H1 (cell line): ENCODE results near the gene NOL9. TPM values are rescaled to one million over a fixed set of nuclear protein-coding genes. Genes with fewer than 3 reads are reported as not detected.

Experiments
- CTCF ChIA-PET: fragments of 300-600 bp; sonication (Branson Sonifier 250); formaldehyde crosslinking; loops from one replicate; lab custom pipeline; 2021; ENCODE audit not compliant: partially characterized antibody; lab: Charles Lee
- POLR2A ChIA-PET: fragments of 300-600 bp; sonication (Branson Sonifier 250); formaldehyde crosslinking; loops from one replicate; lab custom pipeline; 2021; ENCODE audit warnings: inconsistent platforms; ENCODE audit not compliant: partially characterized antibody; lab: Charles Lee
- DNase-seq, 2 experiments: peaks; one replicate each; pipeline versions ENCODE4 v3.0.0 to v3.0.0-alpha.2; 2010 to 2022; ENCODE audit warnings: low spot score in 2 of 2, low read depth in 1 of 2, mixed read lengths in 1 of 2
- FAIRE-seq: peaks from 2 replicates; lab custom pipeline; 2011; peaks lifted over from hg19 to GRCh38; lab: Jason Lieb, UNC
- H2AFZ ChIP-seq: 2 replicates; pipeline ENCODE4 v1.8.1; 2012; ENCODE audit warnings: low read length, inconsistent platforms
- H2AK5ac ChIP-seq: 2 replicates; pipeline ENCODE4 v1.6.1; 2013; ENCODE audit warnings: low read depth, low read length
- H2BK120ac ChIP-seq: replicated peaks from 2 replicates; pipeline ENCODE3; 2013; ENCODE audit warnings: low read depth, low read length, inconsistent platforms
- H2BK12ac ChIP-seq: 2 replicates; pipeline ENCODE4 v1.6.1; 2013; ENCODE audit warnings: low read depth, low read length
- H2BK15ac ChIP-seq: 2 replicates; pipeline ENCODE4 v1.6.1; 2013; ENCODE audit warnings: low read length
- H2BK20ac ChIP-seq: 2 replicates; pipeline ENCODE4 v1.6.1; 2013; ENCODE audit warnings: low read length
- H2BK5ac ChIP-seq: 2 replicates; pipeline ENCODE4 v1.6.1; 2013; ENCODE audit warnings: low read depth, low read length
- H3K14ac ChIP-seq: 2 replicates; pipeline ENCODE4 v1.6.1; 2013; ENCODE audit warnings: inconsistent platforms; ENCODE audit not compliant: insufficient read length
- H3K18ac ChIP-seq: 2 replicates; pipeline ENCODE4 v1.6.1; 2013; ENCODE audit warnings: low read length; ENCODE audit errors: extremely low read depth
- H3K23ac ChIP-seq: 2 replicates; pipeline ENCODE4 v1.6.1; 2013; ENCODE audit warnings: inconsistent platforms; ENCODE audit not compliant: insufficient read length
- H3K23me2 ChIP-seq: 2 replicates; pipeline ENCODE4 v1.6.1; 2013; ENCODE audit warnings: low read depth, low read length
- H3K27ac ChIP-seq: 2 replicates; pipeline ENCODE4 v1.6.1; 2011; ENCODE audit warnings: low read depth, low read length, inconsistent platforms
- H3K27me3 ChIP-seq, 4 experiments: replicated peaks in 1 of 4; 1 replicate in 1 of 4; 2 replicates in 3 of 4; pipeline versions ENCODE4 v1.6.1 to v1.8.1; 2011 to 2013; ENCODE audit warnings: low read length in 3 of 4, mild to moderate bottlenecking in 3 of 4, inconsistent platforms in 2 of 4, mixed read lengths in 2 of 4, moderate library complexity in 1 of 4; ENCODE audit not compliant: control insufficient read depth in 3 of 4, insufficient read depth in 3 of 4; ENCODE audit errors: extremely low read depth in 1 of 4
- H3K36me3 ChIP-seq, 4 experiments: 2 replicates each; pipeline versions ENCODE4 v1.6.1 to v1.8.1; 2011 to 2013; ENCODE audit warnings: mild to moderate bottlenecking in 4 of 4, low read length in 3 of 4, moderate library complexity in 2 of 4, control low read depth in 1 of 4, inconsistent platforms in 1 of 4; ENCODE audit not compliant: insufficient read depth in 4 of 4, control insufficient read depth in 2 of 4
- H3K4ac ChIP-seq: replicated peaks from 2 replicates; pipeline ENCODE3; 2013; ENCODE audit warnings: low read length, low read depth, mixed read lengths, inconsistent platforms; ENCODE audit not compliant: insufficient read length
- H3K4me1 ChIP-seq, 4 experiments: replicated peaks in 1 of 4; 1 replicate in 1 of 4; 2 replicates in 3 of 4; pipeline versions ENCODE4 v1.6.1 to v1.8.1; 2011 to 2013; ENCODE audit warnings: low read length in 3 of 4, inconsistent platforms in 2 of 4, mixed read lengths in 1 of 4; ENCODE audit not compliant: insufficient read depth in 4 of 4, control insufficient read depth in 3 of 4
- H3K4me2 ChIP-seq, 2 experiments: 2 replicates each; pipeline versions ENCODE4 v1.6.1 to v1.8.1; 2011 to 2013; ENCODE audit warnings: low read depth in 2 of 2, low read length in 2 of 2, control low read depth in 1 of 2, inconsistent platforms in 1 of 2, mild to moderate bottlenecking in 1 of 2; ENCODE audit not compliant: insufficient read depth in 1 of 2
- H3K4me3 ChIP-seq, 4 experiments: fragments of 200-600, 300-600 bp in 1 of 4; sonication (generic), shearing (Covaris generic), sonication (Bioruptor Twin) in 1 of 4; 2 replicates each; pipeline versions ENCODE4 v1.5.1 to v1.8.1; 2011 to 2016; ENCODE audit warnings: low read length in 4 of 4, low read depth in 3 of 4, control low read depth in 2 of 4, inconsistent platforms in 2 of 4, mild to moderate bottlenecking in 2 of 4, mixed read lengths in 1 of 4, moderate library complexity in 1 of 4; ENCODE audit not compliant: insufficient read depth in 2 of 4; ENCODE audit errors: extremely low read depth in 1 of 4
- H3K56ac ChIP-seq: replicated peaks from 2 replicates; pipeline ENCODE3; 2013; ENCODE audit warnings: low read depth, mild to moderate bottlenecking, mixed read lengths, low read length, inconsistent platforms; ENCODE audit not compliant: insufficient read length
- H3K79me1 ChIP-seq: 2 replicates; pipeline ENCODE4 v1.6.1; 2013; ENCODE audit warnings: low read depth, low read length, control low read depth
- H3K79me2 ChIP-seq, 2 experiments: 2 replicates each; pipeline versions ENCODE4 v1.6.1 to v1.8.1; 2012 to 2013; ENCODE audit warnings: low read length in 2 of 2, mild to moderate bottlenecking in 2 of 2, inconsistent platforms in 1 of 2; ENCODE audit not compliant: insufficient read depth in 2 of 2, control insufficient read depth in 1 of 2
- H3K9ac ChIP-seq, 4 experiments: replicated peaks in 1 of 4; 1 replicate in 1 of 4; 2 replicates in 3 of 4; pipeline versions ENCODE4 v1.6.1 to v1.8.1; 2011 to 2013; ENCODE audit warnings: low read depth in 3 of 4, low read length in 3 of 4, control low read depth in 2 of 4, mild to moderate bottlenecking in 2 of 4, moderate library complexity in 2 of 4, inconsistent platforms in 1 of 4; ENCODE audit errors: extremely low read depth in 1 of 4
- H3K9me3 ChIP-seq, 2 experiments: 2 replicates each; pipeline versions ENCODE4 v1.6.1 to v1.8.1; 2012 to 2013; ENCODE audit warnings: mild to moderate bottlenecking in 2 of 2, moderate library complexity in 2 of 2, control low read depth in 1 of 2, inconsistent platforms in 1 of 2, low read depth in 1 of 2, low read length in 1 of 2, mixed read lengths in 1 of 2; ENCODE audit not compliant: insufficient read depth in 2 of 2
- H4K20me1 ChIP-seq, 2 experiments: replicated peaks in 1 of 2; 2 replicates each; pipeline versions ENCODE3 to v1.8.1; 2011 to 2013; ENCODE audit warnings: inconsistent platforms in 2 of 2, low read length in 2 of 2, mild to moderate bottlenecking in 1 of 2; ENCODE audit not compliant: insufficient read depth in 2 of 2, control insufficient read depth in 1 of 2
- H4K5ac ChIP-seq: 2 replicates; pipeline ENCODE4 v1.6.1; 2013; ENCODE audit warnings: low read length, low read depth, mixed read lengths, inconsistent platforms; ENCODE audit not compliant: insufficient read length
- H4K8ac ChIP-seq: 2 replicates; pipeline ENCODE4 v1.8.0; 2013; ENCODE audit warnings: mild to moderate bottlenecking, moderate library complexity, low read length, inconsistent platforms; ENCODE audit not compliant: insufficient read depth; ENCODE audit errors: extremely low read depth
- H4K91ac ChIP-seq: replicated peaks from 2 replicates; pipeline ENCODE3; 2013; ENCODE audit warnings: low read length, mixed read lengths, inconsistent platforms; ENCODE audit not compliant: insufficient read length
- ATF2 ChIP-seq: IDR thresholded peaks from 2 replicates; pipeline ENCODE4 v1.6.1; 2012; ENCODE audit warnings: low read length, inconsistent platforms
- BRCA1 ChIP-seq: IDR thresholded peaks from 2 replicates; pipeline ENCODE4 v1.6.1; 2012; ENCODE audit warnings: low read depth, low read length, improper control_type of control experiment
- CBX5 ChIP-seq: fragments of 300-800, 300-1000 bp; sonication (generic); IDR thresholded peaks from 2 replicates; pipeline ENCODE4 v1.7.1; 2016; ENCODE audit warnings: antibody characterized with exemption, low read length, low read depth
- EGR1 ChIP-seq: IDR thresholded peaks from 2 replicates; pipeline ENCODE4 v1.6.1; 2011; ENCODE audit warnings: low read depth, low read length, borderline replicate concordance
- HDAC2 ChIP-seq, 2 experiments: fragments of 300-600 bp in 1 of 2; sonication (generic) in 1 of 2; IDR thresholded peaks; 2 replicates each; pipeline ENCODE4 v1.6.1; 2011 to 2012; ENCODE audit warnings: low read depth in 2 of 2, low read length in 2 of 2, mild to moderate bottlenecking in 2 of 2, moderate library complexity in 2 of 2, borderline replicate concordance in 1 of 2, inconsistent platforms in 1 of 2
- KDM5A ChIP-seq: fragments of 200-600 bp; IDR thresholded peaks from 2 replicates; pipeline ENCODE4 v1.7.1; 2012; ENCODE audit warnings: mild to moderate bottlenecking, low read length, inconsistent platforms, mixed read lengths
- PHF8 ChIP-seq: fragments of 200-600 bp; sonication (generic); conservative IDR thresholded peaks from 2 replicates; pipeline ENCODE4 v1.7.1; 2012; ENCODE audit warnings: low read depth, mild to moderate bottlenecking, inconsistent platforms, low read length, moderate library complexity
- SAP30 ChIP-seq: fragments of 300-600 bp; sonication (generic); IDR thresholded peaks from 2 replicates; pipeline ENCODE4 v1.7.1; 2012; ENCODE audit warnings: low read length, moderate library complexity, mild to moderate bottlenecking, inconsistent platforms; ENCODE audit not compliant: insufficient read depth, insufficient replicate concordance
- SIN3A ChIP-seq, 2 experiments: IDR thresholded peaks in 1 of 2; conservative IDR thresholded peaks in 1 of 2; 2 replicates each; pipeline ENCODE4 v1.6.1; 2011 to 2012; ENCODE audit warnings: low read length in 2 of 2, improper control_type of control experiment in 1 of 2, low read depth in 1 of 2, mild to moderate bottlenecking in 1 of 2
- SP1 ChIP-seq: IDR thresholded peaks from 2 replicates; pipeline ENCODE4 v1.6.1; 2011; ENCODE audit warnings: low read depth, low read length
- SRF ChIP-seq: IDR thresholded peaks from 2 replicates; pipeline ENCODE4 v1.6.1; 2011; ENCODE audit warnings: mild to moderate bottlenecking, low read depth, low read length, moderate library complexity
- WGBS, 2 experiments: shearing (Covaris generic) in 1 of 2; methylation state at CpG; one replicate each; pipeline versions ENCODE4 v1.1.6 to v1.1.7; 2013 to 2015; ENCODE audit warnings: low lambda C conversion rate in 2 of 2, mixed read lengths in 2 of 2, inconsistent platforms in 1 of 2, low coverage in 1 of 2, missing lambda C conversion rate in 1 of 2; ENCODE audit not compliant: insufficient replicate concordance in 2 of 2, insufficient coverage in 1 of 2, insufficient read length in 1 of 2; ENCODE audit errors: extremely low coverage in 1 of 2, missing lambda C conversion rate in 1 of 2; 5-methylcytosine and 5-hydroxymethylcytosine counted together
- polyA plus RNA-seq, 7 experiments: library from polyadenylated mRNA; depleted of rRNA in 3 of 7; stranded (reverse) in 5 of 7; unstranded in 2 of 7; fragments of >200 nt in 5 of 7; fragments of 200-250 nt in 2 of 7; gene quantifications; 1 replicate in 5 of 7; 2 replicates in 1 of 7; 4 replicates in 1 of 7; pipeline versions ENCODE4 v1.2.1 to v1.2.3, GENCODE V29; 2011 to 2013; ENCODE audit warnings: missing spikeins in 2 of 7, mixed read lengths in 2 of 7
- total RNA-seq: library from RNA; stranded (reverse); fragmentation: NEBNext Ultra II Directional; extraction: Animal tissue kit (Norgen Biotek cat#: 25700); gene quantifications from 2 replicates; pipeline ENCODE4 v1.2.1, GENCODE V29; 2021

The NOL9 gene
- total and polyA plus RNA-seq, 2 of the 8 experiments (the other 6 are each of a cell fraction or from before 2014, with no cell fraction given): 17.1 to 38.1 TPM

- peaks cover 5 to 11% (median 7%) of the 10 kb centered on the region in 4 experiments for H3K4me1 ChIP-seq
- H2BK15ac ChIP-seq: no peak overlapping the region
- H4K20me1 ChIP-seq: peaks cover 3 to 5% of the 10 kb centered on the region in 2 experiments
- H2BK120ac ChIP-seq: no peak overlapping the region
- H3K4me2 ChIP-seq: no peak overlapping the region
- no peak overlapping the region for H2BK20ac ChIP-seq
- no peak overlapping the region for H3K18ac ChIP-seq
- FAIRE-seq: no peak
- H4K91ac ChIP-seq: no peak overlapping the region
- H2AFZ ChIP-seq: no peak overlapping the region
- no peak overlapping the region for H3K56ac ChIP-seq
- peaks cover 6 to 14% (median 11%) of the 10 kb centered on the region in 4 experiments; a peak in 5 of 8 replicates for H3K36me3 ChIP-seq
- no peaks in the 10 kb centered on the region for H3K27me3 ChIP-seq
- H4K5ac ChIP-seq: no peak overlapping the region
- no peak overlapping the region for H4K8ac ChIP-seq
- CTCF ChIA-PET: interaction anchor here (0.8 to 8.1 kb wide), 16 partner anchors 9 to 275 kb away, joined by 3 to 107 read pairs (median 6); partner anchors contain the start of genes NOL9, PLEKHG5 and ZBTB48
- H3K27ac ChIP-seq: no peak overlapping the region
- no peak overlapping the region for H3K4ac ChIP-seq
- H3K23ac ChIP-seq: no peak overlapping the region
- no peaks in the 10 kb centered on the region for H3K9me3 ChIP-seq
- H3K9ac ChIP-seq: peak overlapping the region in 1 of 4 experiments; percentile 5; a peak in 1 of 7 replicates
- no peak overlapping the region; the same call in 1 of the 2 replicates for H2AK5ac ChIP-seq
- H2BK5ac ChIP-seq: 0 out of 2 replicates have a peak overlapping the region, but pooled peaks have one; percentile 49
- 75% methylated on average over 5 of the region's 5 CpGs; no CpG with 5 or more reads in 1 of the 2 experiments for WGBS, 2 experiments
- no peaks in the 10 kb centered on the region for H3K23me2 ChIP-seq
- DNase-seq: no peak
- H2BK12ac ChIP-seq: no peak overlapping the region
- H3K79me2 ChIP-seq: no peaks in the 10 kb centered on the region
- POLR2A ChIA-PET: interaction anchor here (1.2 to 3.5 kb wide), 4 partner anchors 13 to 33 kb away, joined by 3 to 15 read pairs (median 8); partner anchors contain the start of genes NOL9 and TAS1R1
- no peaks in the 10 kb centered on the region for H3K79me1 ChIP-seq
- H3K14ac ChIP-seq: no peak overlapping the region
- H3K4me3 ChIP-seq: no peak overlapping the region
- no peak for TF ChIP-seq KDM5A
- no peak for TF ChIP-seq SAP30
- TF ChIP-seq ATF2: no peak
- no peak for TF ChIP-seq HDAC2 (IDR thresholded peaks at IDR 0.05; ENCODE audit: borderline replicate concordance in 1 of 2, low read depth in 2 of 2, low read length in 2 of 2)
- no peak for TF ChIP-seq EGR1
- no peak for TF ChIP-seq BRCA1
- TF ChIP-seq SP1: no peak
- no peak for TF ChIP-seq SRF
- TF ChIP-seq SIN3A (conservative IDR thresholded peaks at IDR 0.05 in 1 of 2, IDR thresholded peaks at IDR 0.05 in 1 of 2; ENCODE audit: low read depth in 1 of 2, low read length in 2 of 2): no peak
- no peak for TF ChIP-seq CBX5
- TF ChIP-seq PHF8: no peak
Measured at GRCh38 chr1:6521536-6521935, 32.8 kb downstream of the NOL9 start.
